NCI-H1694 (cell line): ENCODE measurements around the gene CDC42EP2.
"Not testable (repeated sequence)": the region's sequence is repeated elsewhere in the genome, so short reads cannot be mapped to it uniquely, and the experiment has no call there.

Source experiments
- DNase-seq: peaks from one replicate; lab custom pipeline; 2025; lab: John Stamatoyannopoulos, UW

CDC42EP2 gene

GRCh38 chr11:65320386-65321075, 5.9 kb downstream of the CDC42EP2 start:
- DNase-seq, result no peak

- DNase-seq, result no peak
Measured at GRCh38 chr11:65321076-65321475, 6.4 kb downstream of the CDC42EP2 start.

- no peak for DNase-seq
Measured at GRCh38 chr11:65321828-65322485, 7.3 kb downstream of the CDC42EP2 start.

- no peak for DNase-seq
Measured at GRCh38 chr11:65323813-65324212, 9.1 kb downstream of the CDC42EP2 start.

- no peak for DNase-seq
Measured at GRCh38 chr11:65325435-65325834, 10.8 kb downstream of the CDC42EP2 start.

- no peak for DNase-seq
Measured at GRCh38 chr11:65327021-65327420, 12.4 kb downstream of the CDC42EP2 start.

- DNase-seq, result no peak
Measured at GRCh38 chr11:65329478-65329877, 14.8 kb downstream of the CDC42EP2 start.

- peak; percentile 87 for DNase-seq
Measured at GRCh38 chr11:65329944-65330403, 15.3 kb downstream of the CDC42EP2 start.

GRCh38 chr11:65330544-65330943, 15.9 kb downstream of the CDC42EP2 start:
- no peak for DNase-seq

GRCh38 chr11:65332591-65332990, 17.9 kb downstream of the CDC42EP2 start:
- DNase-seq, result not testable (repeated sequence)

GRCh38 chr11:65334696-65335295, 20.1 kb downstream of the CDC42EP2 start:
- no peak for DNase-seq

- no peak for DNase-seq
Measured at GRCh38 chr11:65338676-65339075, 24.0 kb downstream of the CDC42EP2 start.

GRCh38 chr11:65340226-65340625, 25.6 kb downstream of the CDC42EP2 start:
- no peak for DNase-seq

GRCh38 chr11:65341856-65342255, 27.2 kb downstream of the CDC42EP2 start:
- no peak for DNase-seq

GRCh38 chr11:65351511-65351910, 36.8 kb downstream of the CDC42EP2 start:
- no peak for DNase-seq

GRCh38 chr11:65352783-65353182, 38.1 kb downstream of the CDC42EP2 start:
- no peak for DNase-seq

GRCh38 chr11:65353376-65353775, 38.7 kb downstream of the CDC42EP2 start:
- no peak for DNase-seq

GRCh38 chr11:65353900-65354264, 39.2 kb downstream of the CDC42EP2 start:
- DNase-seq, result no peak

- DNase-seq, result peak; percentile 68
Measured at GRCh38 chr11:65354265-65355012, 39.8 kb downstream of the CDC42EP2 start, which contains the start of gene TIGD3. Gene TIGD3, plus strand, starts transcription at chr11:65354751. Its CDS starts 1,058 bp downstream, at chr11:65355809.

- peak; percentile 33 for DNase-seq
Measured at GRCh38 chr11:65355013-65355775, 40.5 kb downstream of the CDC42EP2 start.

- DNase-seq, result no peak
Measured at GRCh38 chr11:65355776-65356393, 41.2 kb downstream of the CDC42EP2 start.
